Activated CD4-positive, alpha-beta T cell treated with anti-CD3 and anti-CD28 coated beads, Interleukin-10, Interleukin-2, amounts not matched to agents 100 ng/mL and 50 ng/mL, durations not matched to agents 16 hours and 8 hours (primary cell): ENCODE measurements around the gene CHPF2.
A peak's percentile ranks its signal among the peaks of the same experiment; 100 is the strongest.

Experiments used
- DNase-seq: peaks from one replicate; pipeline ENCODE4 v3.0.0-alpha.2; 2020

Gene CHPF2

DNA sequence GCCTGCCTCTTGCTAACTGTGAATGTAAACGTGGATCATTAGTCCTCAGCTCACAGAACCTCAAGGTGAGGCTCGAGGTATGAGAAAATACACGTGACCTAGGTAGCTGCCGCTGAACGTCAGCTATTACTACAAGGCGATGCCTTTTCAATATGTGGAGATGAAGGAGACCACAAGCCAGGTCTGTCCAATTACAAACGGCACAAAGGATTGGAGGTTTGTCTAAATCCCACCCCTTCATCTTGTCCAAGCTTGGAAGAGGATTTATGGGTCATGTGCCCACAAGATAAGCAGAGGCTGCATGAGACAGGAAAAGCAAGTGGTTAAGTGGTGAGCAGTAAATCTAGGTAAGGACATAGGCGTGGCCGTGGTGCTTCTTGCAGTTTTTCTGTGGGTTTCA lies 25.4 kb upstream of the CHPF2 start:
- peak; percentile 37 for DNase-seq

DNA sequence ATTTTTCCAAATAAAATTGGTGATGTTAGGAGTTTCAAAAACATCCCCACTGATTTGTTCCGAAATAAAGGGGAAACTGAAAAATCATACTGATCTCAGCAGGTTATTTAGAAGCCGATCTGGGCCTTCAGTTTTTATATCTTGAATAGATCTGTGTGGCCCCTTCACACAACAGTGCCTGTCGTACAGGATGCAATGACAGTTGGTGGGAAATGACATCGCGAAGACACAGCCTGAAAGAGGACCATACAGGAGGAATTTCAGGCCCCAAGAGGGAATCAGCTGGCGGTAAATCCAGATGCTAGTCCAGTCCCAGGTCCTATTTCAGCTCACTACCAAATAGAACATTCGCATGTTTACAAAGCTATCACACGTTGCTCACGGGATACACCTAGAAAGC lies 25.0 kb upstream of the CHPF2 start:
- no peak for DNase-seq

DNA sequence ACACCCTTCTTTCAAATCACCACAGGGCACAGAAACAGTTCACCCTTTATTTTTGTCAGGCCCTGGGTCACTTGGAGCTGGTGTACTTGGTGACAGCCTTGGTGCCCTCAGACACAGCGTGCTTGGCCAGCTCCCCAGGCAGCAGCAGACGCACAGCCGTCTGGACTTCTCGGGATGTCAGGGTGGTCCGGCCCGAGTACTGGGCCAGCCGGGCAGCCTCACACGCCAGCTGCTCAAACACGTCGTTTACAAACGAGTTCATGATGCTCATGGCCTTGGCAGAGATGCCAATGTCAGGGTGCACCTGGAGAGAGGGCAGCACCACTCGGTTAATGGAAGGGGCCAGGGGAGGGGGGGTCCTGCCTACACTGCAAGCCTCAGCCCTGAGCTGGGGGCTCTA lies 24.5 kb upstream of the CHPF2 start:
- DNase-seq: no peak

GRCh38 chr7:151208253-151208862 lies 23.9 kb upstream of the CHPF2 start:
- no peak for DNase-seq

DNA sequence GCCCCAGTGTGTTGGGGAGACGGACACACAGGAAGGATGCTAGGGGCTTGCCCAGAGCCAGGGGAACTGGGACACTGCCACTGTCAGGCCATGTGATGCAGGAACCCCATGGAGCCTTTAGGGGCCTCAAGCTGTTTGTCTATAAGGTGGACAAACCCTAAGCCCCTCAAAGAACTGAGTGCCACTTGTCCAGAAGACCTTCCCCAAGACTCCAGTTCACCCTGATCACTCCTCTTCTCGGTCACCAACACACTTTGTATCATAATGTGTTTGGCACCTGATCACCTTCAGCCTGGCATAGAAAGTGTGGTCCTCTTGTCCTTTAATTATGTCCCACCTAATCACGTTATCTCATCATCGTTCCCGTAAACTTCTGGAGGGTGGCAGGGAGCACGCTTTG lies 22.7 kb upstream of the CHPF2 start:
- DNase-seq: no peak

GRCh38 chr7:151210087-151210854 lies 22.0 kb upstream of the CHPF2 start, which contains the start of gene H2BK1:
Gene H2BK1 (minus strand): TSS chr7:151210488. CDS start chr7:151210318, 170 bp downstream.
- DNase-seq: no peak

- no peak for DNase-seq
Observed at GRCh38 chr7:151211155-151211772, 21.0 kb upstream of the CHPF2 start.

DNA sequence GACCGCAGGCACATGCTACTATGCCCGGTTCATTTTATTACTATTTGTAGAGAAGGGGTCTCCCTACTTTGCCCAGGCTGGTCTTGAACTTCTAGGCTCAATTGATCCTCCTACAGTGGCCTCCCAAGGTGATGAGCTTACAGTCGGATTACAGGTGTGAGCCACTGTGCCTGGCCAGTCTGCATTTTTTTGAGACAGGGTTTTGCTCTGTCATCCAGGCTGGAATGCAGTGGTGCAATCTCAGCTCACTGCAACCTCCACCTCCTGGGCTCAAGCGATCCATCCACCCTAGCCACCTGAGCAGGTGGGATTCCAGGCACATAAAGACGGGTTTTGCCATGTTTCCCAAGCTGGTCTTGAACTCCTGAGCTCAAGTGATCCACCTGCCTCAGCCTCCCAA lies 19.7 kb upstream of the CHPF2 start:
- DNase-seq: no peak

DNA sequence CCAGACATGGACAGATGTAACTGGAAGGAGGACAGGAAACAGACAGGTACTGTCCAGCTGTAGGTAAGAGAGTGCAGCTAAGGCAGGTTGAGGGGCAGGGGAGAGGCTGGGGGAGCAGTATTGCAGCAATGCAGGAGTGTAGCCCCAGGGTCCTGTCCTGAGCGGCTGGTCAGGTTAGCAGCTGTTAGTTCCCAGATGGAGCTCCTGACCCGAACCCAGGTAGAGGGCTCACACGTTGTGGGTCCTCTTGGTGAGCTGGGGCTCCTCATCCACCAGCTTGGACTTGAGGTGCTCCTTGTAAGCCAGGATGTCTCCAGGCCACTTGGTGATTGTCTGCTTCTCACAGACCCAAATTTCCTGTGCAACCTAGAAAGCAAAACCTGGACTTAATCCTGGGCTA lies 18.5 kb upstream of the CHPF2 start:
- no peak for DNase-seq

DNA sequence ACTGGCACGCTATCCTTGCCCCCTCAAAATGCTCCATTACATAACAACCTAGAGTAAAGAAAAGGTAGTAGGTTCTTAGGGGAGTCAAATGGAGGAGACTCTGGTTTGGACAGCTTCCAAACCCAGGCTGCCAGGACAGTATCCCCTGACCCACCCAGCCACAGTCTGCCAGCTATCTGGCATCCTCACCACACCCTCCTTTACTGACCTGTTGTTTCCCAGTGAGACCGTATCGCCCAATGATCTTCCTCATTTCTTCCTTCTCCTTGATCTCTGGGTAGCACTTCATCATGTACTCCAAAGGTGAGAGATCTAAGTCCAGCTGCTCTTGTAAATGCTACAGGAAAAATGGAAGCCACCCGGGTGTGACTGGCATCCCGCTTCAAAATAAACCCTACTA lies 16.9 kb upstream of the CHPF2 start:
- DNase-seq: no peak

DNA sequence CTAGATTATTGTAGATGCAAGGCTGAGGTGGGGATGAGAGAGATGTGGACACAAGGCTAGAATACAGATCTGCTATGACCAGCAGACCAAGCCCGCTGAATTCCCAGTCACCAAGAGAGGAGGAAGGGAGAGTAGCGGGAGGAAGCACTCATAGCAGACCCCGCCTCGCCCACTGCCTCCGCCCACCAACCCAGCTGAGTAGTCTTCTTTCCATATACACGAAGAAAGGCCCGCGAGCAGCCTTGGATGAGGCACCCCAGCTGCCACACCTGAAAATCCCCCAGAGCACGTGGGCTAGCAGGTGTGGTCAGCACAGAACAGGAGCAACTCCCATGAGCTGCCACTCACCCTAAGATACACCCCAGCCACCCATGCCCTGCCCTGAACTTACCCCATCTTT lies 14.1 kb upstream of the CHPF2 start:
- no peak for DNase-seq

GRCh38 chr7:151223728-151224127 lies 8.6 kb upstream of the CHPF2 start:
- DNase-seq: no peak

GRCh38 chr7:151225948-151226510 lies 6.3 kb upstream of the CHPF2 start:
- DNase-seq: peak; percentile 37

DNA sequence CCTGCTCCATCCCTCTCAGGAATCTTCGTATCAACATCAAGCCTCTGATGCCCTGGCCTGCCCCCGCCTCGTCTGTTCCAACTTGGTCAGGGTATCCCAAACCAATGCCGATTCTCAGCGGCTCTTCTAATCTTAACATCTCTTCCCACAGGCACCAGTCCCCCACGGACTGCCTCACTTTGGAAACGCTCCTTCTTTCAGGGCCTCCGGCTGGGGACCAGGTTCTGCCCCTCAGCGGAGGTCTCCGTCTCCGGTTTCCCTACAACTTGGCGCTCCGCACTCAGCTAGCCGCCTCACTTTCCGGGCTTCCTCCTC lies 5.8 kb upstream of the CHPF2 start:
- no peak for DNase-seq

- DNase-seq: peak; percentile 99
Observed at GRCh38 chr7:151226875-151227782, 5.2 kb upstream of the CHPF2 start, which contains the start of gene ABCF2. Gene ABCF2 (minus strand): TSS chr7:151227205. CDS start chr7:151226458, 747 bp downstream.

DNA sequence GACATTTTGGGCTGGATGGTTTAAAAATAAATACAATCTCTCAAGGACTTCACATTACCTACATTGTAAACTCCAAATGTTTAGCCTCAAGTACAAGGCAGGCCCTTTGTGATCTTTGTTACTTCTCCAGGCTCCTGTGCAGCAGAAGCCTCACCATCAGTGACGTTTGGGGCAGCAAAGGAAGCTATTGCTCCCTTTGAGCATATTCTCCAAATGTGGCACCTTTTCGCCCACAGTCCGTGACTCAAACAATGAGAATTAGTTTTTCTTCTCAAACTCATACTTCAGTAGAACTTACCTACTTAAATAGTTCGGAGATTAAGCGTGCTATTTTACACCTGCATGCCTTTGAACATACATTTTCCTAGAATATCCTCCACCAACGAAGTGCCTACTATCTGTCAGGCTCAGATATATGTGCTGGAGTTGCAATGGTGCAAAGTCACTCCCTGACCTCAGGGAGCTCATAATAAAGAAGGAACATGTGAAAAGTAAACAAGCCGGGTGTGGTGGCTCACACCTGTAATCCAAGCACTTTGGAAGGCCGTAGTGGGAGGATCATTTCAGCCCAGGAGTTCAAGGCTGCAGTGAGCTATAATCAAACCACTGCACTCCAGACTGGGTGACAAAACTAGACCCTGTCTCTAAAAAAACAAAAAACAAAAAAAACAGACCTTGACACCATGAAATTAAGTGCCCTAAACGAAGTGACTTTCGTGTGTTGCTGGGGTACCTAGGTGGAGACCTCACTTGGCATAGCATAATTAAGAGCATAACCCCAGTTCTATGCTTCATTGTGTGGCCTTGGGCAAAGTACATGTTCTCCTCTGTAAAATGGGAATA lies 4.0 kb upstream of the CHPF2 start:
- DNase-seq: no peak

- DNase-seq: no peak
Observed at GRCh38 chr7:151229249-151229648, 3.0 kb upstream of the CHPF2 start.

GRCh38 chr7:151231080-151231479 lies 1.2 kb upstream of the CHPF2 start:
- no peak for DNase-seq

DNA sequence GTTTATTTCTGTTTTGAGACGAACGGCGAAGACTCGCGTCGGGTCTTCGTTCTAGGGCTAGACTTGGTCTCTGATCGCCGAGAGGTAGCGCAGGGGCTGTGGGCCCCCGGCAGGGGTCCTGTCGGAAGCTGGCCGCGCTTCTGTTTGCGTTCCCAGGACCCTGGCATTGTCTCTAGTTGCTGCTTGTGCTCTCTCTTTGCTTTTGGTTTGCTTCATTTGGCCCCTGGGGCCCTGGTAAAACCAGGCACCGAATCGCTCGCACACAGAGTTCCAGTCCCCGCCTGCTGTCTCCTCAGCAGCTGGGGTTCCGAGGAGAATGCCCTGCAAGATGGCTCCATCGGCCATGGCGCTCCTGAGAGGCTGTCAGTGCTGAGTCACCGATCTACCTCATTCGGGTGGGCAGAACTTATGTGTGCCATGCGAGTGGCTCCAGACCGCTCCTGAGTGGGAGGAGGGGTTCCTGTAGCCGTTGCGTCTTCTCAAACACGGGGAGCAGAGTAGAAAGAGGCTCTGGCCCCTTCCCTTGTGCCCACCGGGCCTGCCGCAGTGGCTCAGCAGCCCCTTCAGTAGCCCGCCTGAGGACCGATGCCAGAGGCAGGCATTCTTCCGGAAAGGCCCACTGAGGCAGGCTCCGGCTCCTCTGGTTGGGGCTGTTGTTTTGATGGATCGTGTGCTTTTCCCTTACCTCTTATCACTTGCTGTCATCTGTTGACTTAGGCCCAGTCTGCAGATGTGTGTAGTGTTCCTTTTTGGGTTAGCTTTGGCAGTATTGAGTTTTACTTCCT lies 826 bp downstream of the CHPF2 start:
- DNase-seq: peak; percentile 83

DNA sequence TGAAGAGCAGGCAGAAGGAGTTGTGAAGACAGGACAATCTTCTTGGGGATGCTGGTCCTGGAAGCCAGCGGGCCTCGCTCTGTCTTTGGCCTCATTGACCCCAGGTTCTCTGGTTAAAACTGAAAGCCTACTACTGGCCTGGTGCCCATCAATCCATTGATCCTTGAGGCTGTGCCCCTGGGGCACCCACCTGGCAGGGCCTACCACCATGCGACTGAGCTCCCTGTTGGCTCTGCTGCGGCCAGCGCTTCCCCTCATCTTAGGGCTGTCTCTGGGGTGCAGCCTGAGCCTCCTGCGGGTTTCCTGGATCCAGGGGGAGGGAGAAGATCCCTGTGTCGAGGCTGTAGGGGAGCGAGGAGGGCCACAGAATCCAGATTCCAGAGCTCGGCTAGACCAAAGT lies 1.5 kb downstream of the CHPF2 start:
- no peak for DNase-seq
